Fibroblast of the conjunctiva (primary cell): ENCODE measurements around the gene C9orf72.
"Not testable (repeated sequence)": the region's sequence is repeated elsewhere in the genome, so short reads cannot be mapped to it uniquely, and the experiment has no call there.

ENCODE experiments used
- DNase-seq: peaks from one replicate; pipeline ENCODE4 v3.0.0-alpha.2; 2010; ENCODE audit warnings: low read depth

The C9orf72 gene

GRCh38 chr9:27514551-27514950 lies 58.7 kb downstream of the C9orf72 start:
- DNase-seq, result no peak

GRCh38 chr9:27511771-27512170 lies 61.5 kb downstream of the C9orf72 start:
- DNase-seq, result no peak

GRCh38 chr9:27510780-27511179 lies 62.5 kb downstream of the C9orf72 start:
- no peak for DNase-seq

- no peak for DNase-seq
These were observed 66.3 kb downstream of the C9orf72 start for GRCh38 chr9:27506981-27507380.

- no peak for DNase-seq
These were observed 67.5 kb downstream of the C9orf72 start for GRCh38 chr9:27505744-27506161.

GRCh38 chr9:27504259-27504658 lies 69.0 kb downstream of the C9orf72 start:
- DNase-seq, result no peak

- no peak for DNase-seq
These were observed 69.7 kb downstream of the C9orf72 start for GRCh38 chr9:27503623-27504022.

GRCh38 chr9:27500902-27501301 lies 72.4 kb downstream of the C9orf72 start:
- DNase-seq, result not testable (repeated sequence)

GRCh38 chr9:27499451-27499850 lies 73.8 kb downstream of the C9orf72 start:
- DNase-seq, result no peak

GRCh38 chr9:27497883-27498417 lies 75.3 kb downstream of the C9orf72 start:
- DNase-seq, result no peak
